ENCODE data around the gene GAS2L2. TPM values are rescaled to one million over a fixed set of nuclear protein-coding genes. Genes with fewer than 3 reads are reported as not detected.

The GAS2L2 gene
- total RNA-seq, 2 donors from 2014 or later: 0.09 TPM; not detected in 1

DNA sequence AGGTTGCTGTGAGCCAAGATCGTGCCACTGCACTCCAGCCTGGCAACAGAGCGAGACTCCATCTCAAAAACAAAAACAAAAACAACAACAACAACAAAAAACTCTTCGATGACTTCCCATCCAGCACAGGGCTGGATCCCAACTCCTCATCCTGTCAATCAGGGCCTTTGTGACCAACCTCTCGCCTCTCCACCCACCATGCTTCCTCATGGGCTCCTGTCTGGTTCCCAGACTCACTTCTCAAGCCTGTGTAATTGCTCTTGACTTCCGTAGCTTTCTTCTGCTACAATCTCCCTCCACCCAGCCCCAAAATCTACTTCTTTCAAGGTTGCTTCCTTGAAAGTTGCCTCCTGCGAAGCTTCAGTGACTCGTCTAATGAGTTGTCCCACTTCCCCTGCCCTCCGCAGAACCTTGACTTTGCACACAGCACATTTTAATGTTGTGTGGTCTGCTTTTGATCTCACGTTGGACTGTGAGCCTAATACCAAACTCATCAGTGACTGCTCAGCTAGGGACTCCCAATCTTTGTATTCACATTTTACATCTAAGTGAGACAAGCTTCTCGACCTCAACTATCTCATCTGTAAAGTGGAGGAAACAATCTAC lies 22.5 kb downstream of the GAS2L2 start:
- no peaks in the 10 kb centered on the region for H3K27me3 ChIP-seq (ENCODE audit: control insufficient read depth, insufficient read depth, low read length, poor library complexity, severe bottlenecking)
- no peak overlapping the region for H3K27ac Mint-ChIP-seq
- H3K9me3 ChIP-seq (ENCODE audit: control insufficient read depth, low read length): no peaks in the 10 kb centered on the region
- H3K4me3 Mint-ChIP-seq: peak overlapping the region; percentile 80
- H3K9ac ChIP-seq (ENCODE audit: extremely low read depth, low read length, poor library complexity, severe bottlenecking): no peak overlapping the region
- no peak overlapping the region for H3K27ac ChIP-seq (ENCODE audit: low read depth, low read length)
- WGBS, 2 experiments (ENCODE audit: insufficient coverage in 1 of 2, insufficient read length in 1 of 2): 88 to 90% methylated on average over 5 to 9 of the region's 10 CpGs
- H3K36me3 Mint-ChIP-seq (ENCODE audit: low read depth): peaks cover 5% of the 10 kb centered on the region
- no peak overlapping the region for H3K4me3 ChIP-seq (ENCODE audit: low read length)
- peaks cover 55% of the 10 kb centered on the region for H3K4me1 Mint-ChIP-seq
- H3K9me3 Mint-ChIP-seq: no peaks in the 10 kb centered on the region
- TF ChIP-seq, protein P1, sequence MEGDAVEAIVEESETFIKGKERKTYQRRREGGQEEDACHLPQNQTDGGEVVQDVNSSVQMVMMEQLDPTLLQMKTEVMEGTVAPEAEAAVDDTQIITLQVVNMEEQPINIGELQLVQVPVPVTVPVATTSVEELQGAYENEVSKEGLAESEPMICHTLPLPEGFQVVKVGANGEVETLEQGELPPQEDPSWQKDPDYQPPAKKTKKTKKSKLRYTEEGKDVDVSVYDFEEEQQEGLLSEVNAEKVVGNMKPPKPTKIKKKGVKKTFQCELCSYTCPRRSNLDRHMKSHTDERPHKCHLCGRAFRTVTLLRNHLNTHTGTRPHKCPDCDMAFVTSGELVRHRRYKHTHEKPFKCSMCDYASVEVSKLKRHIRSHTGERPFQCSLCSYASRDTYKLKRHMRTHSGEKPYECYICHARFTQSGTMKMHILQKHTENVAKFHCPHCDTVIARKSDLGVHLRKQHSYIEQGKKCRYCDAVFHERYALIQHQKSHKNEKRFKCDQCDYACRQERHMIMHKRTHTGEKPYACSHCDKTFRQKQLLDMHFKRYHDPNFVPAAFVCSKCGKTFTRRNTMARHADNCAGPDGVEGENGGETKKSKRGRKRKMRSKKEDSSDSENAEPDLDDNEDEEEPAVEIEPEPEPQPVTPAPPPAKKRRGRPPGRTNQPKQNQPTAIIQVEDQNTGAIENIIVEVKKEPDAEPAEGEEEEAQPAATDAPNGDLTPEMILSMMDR (conservative IDR thresholded peaks at IDR 0.05): no peak
- peaks cover 25% of the 10 kb centered on the region for H3K36me3 ChIP-seq (ENCODE audit: control insufficient read depth, insufficient read depth, low read length)
- peaks cover 34% of the 10 kb centered on the region for H3K4me1 ChIP-seq (ENCODE audit: control insufficient read depth, insufficient read depth, low read length)
- H3K27me3 Mint-ChIP-seq (ENCODE audit: insufficient read depth): peaks cover 20% of the 10 kb centered on the region
- peak; percentile 60 for DNase-seq

DNA sequence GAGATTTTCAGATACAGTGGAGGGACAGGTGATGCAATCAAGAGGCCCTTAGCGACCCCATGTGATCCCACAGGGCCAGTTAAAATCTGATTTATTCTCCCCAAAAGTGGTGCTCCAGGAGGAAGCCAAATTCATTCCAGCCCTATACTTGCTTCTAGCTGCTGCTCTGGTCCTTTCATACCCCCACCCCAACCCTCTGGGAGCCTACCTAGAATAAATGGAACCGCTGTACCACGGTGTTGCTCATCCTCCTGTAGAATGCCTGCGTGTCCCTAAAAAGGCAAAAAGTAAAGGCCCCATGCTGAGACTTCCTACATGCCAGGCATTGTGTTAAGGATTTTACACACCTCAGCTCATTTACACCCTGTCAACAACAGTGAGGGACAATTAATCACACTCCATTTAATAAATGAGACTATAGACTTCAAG lies 23.6 kb downstream of the GAS2L2 start:
- Mint-ChIP-seq H3K9me3 (no peaks in the 10 kb centered on the region), H3K4me1 (peaks cover 57% of the 10 kb centered on the region), H3K27ac (peak overlapping the region; percentile 83), H3K36me3 (ENCODE audit: low read depth) (peaks cover 16% of the 10 kb centered on the region), H3K4me3 (peak overlapping the region; percentile 29), H3K27me3 (ENCODE audit: insufficient read depth) (peaks cover 14% of the 10 kb centered on the region)
- Histone ChIP-seq H3K4me1 (ENCODE audit: control insufficient read depth, insufficient read depth, low read length) (peaks cover 34% of the 10 kb centered on the region), H3K36me3 (ENCODE audit: control insufficient read depth, insufficient read depth, low read length) (peaks cover 36% of the 10 kb centered on the region), H3K27ac (ENCODE audit: low read depth, low read length) (no peak overlapping the region), H3K4me3 (ENCODE audit: low read length) (peak overlapping the region; percentile 63), H3K9ac (ENCODE audit: extremely low read depth, low read length, poor library complexity, severe bottlenecking) (no peak overlapping the region), H3K9me3 (ENCODE audit: control insufficient read depth, low read length) (no peaks in the 10 kb centered on the region), H3K27me3 (ENCODE audit: control insufficient read depth, insufficient read depth, low read length, poor library complexity, severe bottlenecking) (no peaks in the 10 kb centered on the region)
- DNase-seq: peak; percentile 89
- TF ChIP-seq, protein P1 (conservative IDR thresholded peaks at IDR 0.05): no peak
- WGBS, 2 experiments (ENCODE audit: insufficient coverage in 1 of 2, insufficient read length in 1 of 2): 7 to 45% methylated on average over 2 to 4 of the region's 4 CpGs

DNA sequence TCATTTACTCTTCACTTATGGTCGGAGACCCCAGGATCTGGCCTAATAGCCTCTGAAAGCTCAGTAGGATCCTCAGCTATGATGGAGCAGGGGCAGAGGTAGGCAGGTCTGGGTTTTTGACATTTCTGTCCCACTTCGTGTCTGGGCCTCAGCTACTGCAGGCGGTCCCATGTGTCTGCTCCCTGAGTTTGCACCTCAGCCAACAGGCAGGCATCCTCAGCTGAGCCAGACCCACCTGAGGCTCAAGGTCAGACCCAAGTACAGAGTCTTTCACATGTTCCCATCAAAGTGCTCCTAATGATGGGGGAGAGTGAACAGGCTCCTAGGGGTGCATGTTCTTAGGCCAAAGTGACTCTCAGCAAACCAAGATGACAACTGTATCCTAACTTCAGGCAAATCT lies 24.5 kb downstream of the GAS2L2 start:
- 88 to 100% methylated on average over 2 to 3 of the region's 3 CpGs for WGBS, 2 experiments (ENCODE audit: insufficient coverage in 1 of 2, insufficient read length in 1 of 2)
- H3K4me3 Mint-ChIP-seq: peak overlapping the region; percentile 29

More for the DNA sequence above, 24.5 kb downstream of the GAS2L2 start:
- Histone ChIP-seq H3K27ac (ENCODE audit: low read depth, low read length) (no peak overlapping the region), H3K9me3 (ENCODE audit: control insufficient read depth, low read length) (no peaks in the 10 kb centered on the region), H3K9ac (ENCODE audit: extremely low read depth, low read length, poor library complexity, severe bottlenecking) (no peak overlapping the region), H3K4me3 (ENCODE audit: low read length) (no peak overlapping the region), H3K36me3 (ENCODE audit: control insufficient read depth, insufficient read depth, low read length) (peaks cover 40% of the 10 kb centered on the region), H3K4me1 (ENCODE audit: control insufficient read depth, insufficient read depth, low read length) (peaks cover 34% of the 10 kb centered on the region), H3K27me3 (ENCODE audit: control insufficient read depth, insufficient read depth, low read length, poor library complexity, severe bottlenecking) (no peaks in the 10 kb centered on the region)
- Mint-ChIP-seq H3K36me3 (ENCODE audit: low read depth) (peaks cover 23% of the 10 kb centered on the region), H3K9me3 (no peaks in the 10 kb centered on the region), H3K27me3 (ENCODE audit: insufficient read depth) (peaks cover 11% of the 10 kb centered on the region), H3K4me1 (peaks cover 57% of the 10 kb centered on the region), H3K27ac (peak overlapping the region; percentile 32)
- TF ChIP-seq, protein P1 (conservative IDR thresholded peaks at IDR 0.05): no peak
- peak; percentile 57 for DNase-seq
